CD4-positive, alpha-beta T cell treated with Interleukin-1 beta for 1 hour (primary cell): ENCODE measurements around the gene ABCC9.
"Not testable (repeated sequence)": the region's sequence is repeated elsewhere in the genome, so short reads cannot be mapped to it uniquely, and the experiment has no call there.

Source experiments
- DNase-seq, 2 donors: peaks; one replicate each; pipeline ENCODE4 v3.0.0-alpha.2; 2020 to 2022

The ABCC9 gene

DNA sequence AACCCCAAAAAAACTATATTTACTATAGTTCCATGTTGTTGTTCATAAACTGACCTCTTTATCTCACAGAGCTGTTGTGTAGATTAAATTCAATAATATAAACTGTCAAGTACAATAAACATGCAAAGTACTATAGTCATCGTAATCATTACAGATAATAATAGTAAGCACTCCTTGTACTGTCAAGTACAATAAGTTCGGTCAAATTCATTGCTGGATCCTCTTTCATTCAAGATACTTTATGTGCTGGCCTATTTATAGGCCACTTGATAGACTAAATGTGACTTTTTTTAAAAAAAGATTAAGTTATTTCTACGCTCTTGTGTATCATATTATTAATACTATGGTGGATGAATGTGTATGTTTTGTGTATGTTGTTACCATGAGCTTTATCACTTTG, 127.5 kb downstream of the ABCC9 start:
- DNase-seq: no peak

DNA sequence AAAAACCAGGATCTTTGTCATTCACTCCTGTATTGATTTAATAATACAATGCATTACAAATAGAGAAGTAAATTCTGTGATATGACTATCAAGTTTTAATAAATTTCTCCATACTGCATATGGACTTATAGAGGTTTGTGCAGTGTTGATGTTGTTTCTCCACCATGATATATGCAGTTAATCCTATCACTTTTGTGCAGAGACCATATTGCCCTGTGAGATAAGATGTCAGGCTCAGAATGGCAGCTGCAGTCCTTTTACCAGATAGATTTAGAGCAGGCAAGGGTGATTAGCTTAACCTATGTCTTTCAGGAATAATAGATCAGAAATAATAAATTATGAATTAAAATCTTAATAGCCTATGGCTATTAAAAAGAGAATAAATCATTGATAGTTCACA, 128.1 kb downstream of the ABCC9 start:
- no peak for DNase-seq

GRCh38 chr12:21812340-21812739, 128.9 kb downstream of the ABCC9 start:
- DNase-seq: not testable (repeated sequence)

GRCh38 chr12:21809100-21809499, 132.1 kb downstream of the ABCC9 start:
- DNase-seq: no peak

- no peak for DNase-seq
These were observed 135.0 kb downstream of the ABCC9 start for GRCh38 chr12:21806255-21806654.

DNA sequence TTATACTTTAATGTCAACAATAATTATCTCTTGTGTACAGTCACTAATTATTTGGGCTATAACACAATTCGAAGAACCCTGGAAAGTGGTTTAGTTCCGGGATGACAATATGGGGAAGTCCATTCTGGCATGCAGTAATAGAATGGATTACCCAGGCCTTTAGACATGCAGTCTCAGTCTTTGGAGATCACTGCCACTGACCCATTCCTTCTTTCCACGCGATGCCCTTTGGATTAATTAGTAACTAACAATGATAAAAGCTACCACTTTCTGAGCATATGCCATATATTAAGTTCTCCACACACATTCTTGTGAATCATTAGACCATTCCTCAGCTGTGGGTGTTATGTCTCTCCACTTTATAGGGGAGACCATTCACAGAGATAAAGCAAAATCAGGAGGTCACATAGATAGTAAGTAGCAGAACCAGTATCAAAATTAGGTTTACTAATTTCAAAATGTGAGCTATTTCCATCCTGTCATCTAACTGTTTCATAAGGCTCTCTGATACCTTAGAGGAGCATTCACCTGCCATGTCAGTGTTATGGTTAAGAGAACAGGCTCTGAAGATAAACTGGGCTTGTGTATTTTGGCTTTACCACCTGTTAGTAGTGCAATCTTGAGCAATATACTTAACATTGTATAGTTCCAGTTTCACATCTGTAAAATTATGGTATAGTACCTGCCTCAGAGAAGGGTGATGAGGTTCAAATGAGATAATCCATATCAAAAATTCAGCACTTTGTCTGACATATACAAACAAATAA, 139.5 kb downstream of the ABCC9 start:
- no peak for DNase-seq

- DNase-seq: no peak
These were observed 141.2 kb downstream of the ABCC9 start for GRCh38 chr12:21800011-21800410.

DNA sequence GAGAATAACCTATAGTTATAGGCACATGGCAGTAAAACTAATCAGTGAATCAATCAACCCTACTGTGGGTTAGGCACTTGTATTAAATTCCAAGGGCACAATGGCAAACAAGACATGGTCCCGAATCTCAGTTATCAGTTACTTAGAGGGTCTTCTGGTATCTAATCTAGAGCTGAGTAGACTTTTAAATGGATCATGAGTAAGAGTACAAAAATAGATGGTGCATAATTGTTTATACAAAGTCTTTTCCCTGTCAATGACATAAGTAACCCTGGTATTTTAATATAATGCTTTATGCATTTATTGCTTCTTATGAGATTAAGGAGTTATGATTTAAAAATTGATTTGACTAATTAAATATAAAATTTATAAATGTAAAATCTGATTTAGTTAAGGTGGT, 143.7 kb downstream of the ABCC9 start:
- DNase-seq: no peak

GRCh38 chr12:21795648-21796328, 145.4 kb downstream of the ABCC9 start:
- no peak for DNase-seq

DNA sequence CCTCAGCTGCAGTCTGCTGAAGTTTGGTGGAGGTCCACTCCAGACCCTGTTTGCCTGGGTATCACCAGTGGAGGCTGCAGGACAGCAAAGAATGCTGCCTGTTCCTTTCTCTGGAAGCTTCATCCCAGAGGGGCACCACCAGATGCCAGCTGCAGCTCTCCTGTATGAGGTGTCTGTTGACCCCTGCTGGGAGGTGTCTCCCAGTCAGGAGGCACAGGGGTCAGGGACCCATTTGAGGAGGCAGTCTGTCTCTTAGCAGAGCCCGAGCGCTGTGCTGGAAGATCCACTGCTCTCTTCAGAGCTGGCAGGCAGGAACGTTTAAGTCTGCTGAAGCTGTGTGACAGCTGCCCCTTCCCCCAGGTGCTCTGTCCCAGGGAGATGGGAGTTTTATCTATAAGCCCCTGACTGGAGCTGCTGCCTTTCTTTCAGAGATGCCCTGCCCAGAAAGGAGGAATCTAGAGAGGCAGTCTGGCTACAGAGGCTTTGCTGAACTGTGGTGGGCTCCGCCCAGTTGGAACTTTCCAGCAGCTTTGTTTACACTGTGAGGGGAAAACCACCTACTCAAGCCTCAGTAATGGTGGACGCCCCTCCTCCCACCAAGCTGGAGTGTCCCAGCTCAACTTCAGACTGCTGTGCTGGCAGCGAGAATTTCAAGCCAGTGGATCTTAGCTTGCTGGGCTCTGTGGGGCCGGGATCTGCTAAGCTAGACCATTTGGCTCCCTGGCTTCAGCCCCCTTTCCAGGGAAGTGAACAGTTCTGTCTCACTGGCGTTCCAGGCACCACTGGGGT, 146.2 kb downstream of the ABCC9 start:
- not testable (repeated sequence) for DNase-seq

DNA sequence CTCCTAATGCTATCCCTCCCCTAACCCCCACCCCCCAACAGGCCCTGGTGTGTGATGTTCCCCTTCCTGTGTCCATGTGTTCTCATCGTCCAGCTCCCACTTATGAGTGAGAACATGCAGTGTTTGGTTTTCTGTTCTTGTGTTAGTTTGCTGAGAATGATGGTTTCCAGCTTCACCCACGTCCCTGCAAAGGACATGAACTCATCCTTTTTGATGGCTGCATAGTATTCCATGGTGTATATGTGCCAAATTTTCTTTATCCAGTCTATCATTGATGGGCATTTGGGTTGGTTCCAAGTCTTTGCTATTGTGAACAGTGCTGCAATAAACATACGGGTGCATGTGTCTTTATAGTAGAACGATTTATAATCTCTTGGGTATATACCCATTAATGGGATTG, 151.5 kb downstream of the ABCC9 start:
- DNase-seq: not testable (repeated sequence)

GRCh38 chr12:21788089-21788983, 152.9 kb downstream of the ABCC9 start:
- DNase-seq: no peak

DNA sequence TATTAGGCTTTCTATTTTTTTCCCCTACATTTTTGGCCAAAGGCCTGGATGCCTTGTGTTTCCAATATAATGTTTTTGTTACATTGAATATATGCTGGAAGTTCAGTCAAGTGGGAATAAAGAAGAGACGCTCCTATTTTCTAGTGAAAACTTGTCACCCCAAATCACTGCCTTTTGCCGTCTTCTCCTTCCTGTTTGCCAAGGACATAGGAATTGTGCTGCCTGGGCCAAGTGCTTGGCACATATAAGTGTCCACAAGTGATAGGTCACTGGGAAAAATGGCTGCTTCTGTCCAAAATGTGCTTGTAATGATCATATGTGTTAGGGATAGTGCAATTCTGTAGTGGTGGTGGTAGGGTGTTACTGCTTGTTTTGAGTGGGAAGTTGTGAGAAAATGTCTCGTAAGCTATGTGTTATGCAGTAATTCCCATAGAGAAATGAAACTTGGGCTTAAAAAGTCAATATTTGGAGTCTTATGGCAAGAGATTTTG, 155.1 kb downstream of the ABCC9 start:
- no peak for DNase-seq

DNA sequence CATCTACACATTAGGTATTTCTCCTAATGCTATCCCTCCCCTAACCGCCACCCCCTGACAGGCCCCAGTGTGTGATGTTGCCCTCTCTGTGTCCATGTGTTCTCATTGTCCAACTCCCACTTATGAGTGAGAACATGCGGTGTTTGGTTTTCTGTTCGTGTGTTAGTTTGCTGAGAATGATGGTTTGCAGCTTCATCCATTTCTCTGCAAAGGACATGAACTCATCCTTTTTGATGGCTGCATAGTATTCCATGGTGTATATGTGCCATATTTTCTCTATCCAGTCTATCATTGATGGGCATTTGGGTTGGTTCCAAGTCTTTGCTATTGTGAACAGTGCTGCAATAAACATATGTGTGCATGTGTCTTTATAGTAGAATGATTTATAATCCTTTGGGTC, 158.5 kb downstream of the ABCC9 start:
- DNase-seq: not testable (repeated sequence)

GRCh38 chr12:21780786-21781185, 160.4 kb downstream of the ABCC9 start:
- DNase-seq: no peak

DNA sequence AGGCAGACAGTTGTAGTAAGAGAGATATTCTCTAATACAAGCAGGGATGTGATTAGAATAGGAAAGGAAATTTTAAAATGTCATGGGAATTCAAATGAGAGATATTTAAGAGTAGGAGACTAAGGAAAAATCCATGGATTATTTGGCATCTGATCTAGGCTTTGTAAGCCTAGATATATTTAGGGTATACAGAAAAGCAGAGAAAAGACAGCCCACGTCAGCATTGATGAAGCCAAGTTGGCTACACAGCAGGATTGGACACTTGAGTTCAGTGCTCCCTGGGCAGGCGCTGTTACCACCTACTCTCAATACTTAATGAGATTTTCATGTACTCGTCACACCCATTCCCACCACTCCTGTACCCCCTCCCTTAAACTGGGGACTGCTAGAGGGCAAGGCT, 165.1 kb downstream of the ABCC9 start:
- no peak for DNase-seq

DNA sequence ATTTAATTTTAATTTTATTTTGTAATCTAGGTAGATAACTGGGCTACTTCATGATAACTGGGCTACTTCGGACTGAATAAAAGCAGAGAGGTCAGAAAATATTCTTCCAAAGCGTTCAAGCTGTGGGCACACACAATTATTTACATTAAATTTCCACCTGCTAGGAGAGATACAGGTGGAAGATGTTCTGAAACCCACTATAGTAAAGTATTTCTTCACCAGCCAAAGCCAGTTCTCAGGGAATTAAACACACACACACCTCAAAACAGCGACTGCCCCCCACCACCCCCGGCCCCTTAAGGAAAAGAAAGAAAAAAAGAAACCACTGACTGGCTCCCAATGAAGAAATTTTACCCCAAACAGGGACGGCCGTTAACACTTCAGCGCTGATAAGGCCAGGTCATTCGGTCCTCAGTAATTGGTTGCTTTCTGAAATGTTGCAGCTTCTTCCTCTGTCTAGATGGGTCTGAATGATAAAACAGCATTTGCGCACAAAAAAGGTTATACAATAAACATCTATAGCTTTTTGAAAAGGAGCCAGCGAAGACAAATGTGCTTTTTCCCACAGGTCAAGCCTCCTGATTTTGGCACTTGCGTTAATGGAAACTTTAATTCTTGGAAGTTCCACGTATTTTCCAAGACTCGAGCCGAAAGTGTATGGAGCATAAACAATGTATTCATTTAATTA, 165.9 kb downstream of the ABCC9 start:
- DNase-seq: no peak

GRCh38 chr12:21774358-21775132, 166.7 kb downstream of the ABCC9 start, which contains the start of gene KCNJ8:
KCNJ8 (minus strand) TSS chr12:21774706; CDS start chr12:21773616, 1,090 bp downstream.
- DNase-seq: no peak

- DNase-seq: no peak
These were observed 167.4 kb downstream of the ABCC9 start for GRCh38 chr12:21773806-21774205.

GRCh38 chr12:21773263-21773741, 167.9 kb downstream of the ABCC9 start:
- no peak for DNase-seq

DNA sequence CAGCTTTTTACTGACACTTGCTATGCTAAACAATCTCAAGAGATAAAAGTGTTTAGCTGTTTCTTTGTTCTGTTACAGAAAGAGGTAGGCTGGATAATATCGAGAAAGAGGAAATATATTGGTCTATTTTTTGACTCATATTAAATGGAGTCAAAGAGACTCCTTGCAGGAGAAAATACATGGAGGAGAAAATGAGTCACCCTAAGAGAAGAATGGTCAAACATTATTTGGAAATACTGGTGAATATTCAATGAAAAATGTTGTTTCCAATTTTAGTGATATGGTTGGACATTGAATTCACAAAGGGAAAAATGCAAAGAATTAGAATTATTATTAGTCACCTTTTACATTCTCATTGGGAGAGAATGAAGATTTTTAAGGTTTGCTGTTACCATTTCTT, 169.9 kb downstream of the ABCC9 start:
- no peak for DNase-seq
